ENCODE results near the gene PIK3R4. TPM values are rescaled to one million over a fixed set of nuclear protein-coding genes. Genes with fewer than 3 reads are reported as not detected.

PIK3R4 gene
- total RNA-seq, 2 donors from 2014 or later = 26.1 to 27.9 TPM

DNA sequence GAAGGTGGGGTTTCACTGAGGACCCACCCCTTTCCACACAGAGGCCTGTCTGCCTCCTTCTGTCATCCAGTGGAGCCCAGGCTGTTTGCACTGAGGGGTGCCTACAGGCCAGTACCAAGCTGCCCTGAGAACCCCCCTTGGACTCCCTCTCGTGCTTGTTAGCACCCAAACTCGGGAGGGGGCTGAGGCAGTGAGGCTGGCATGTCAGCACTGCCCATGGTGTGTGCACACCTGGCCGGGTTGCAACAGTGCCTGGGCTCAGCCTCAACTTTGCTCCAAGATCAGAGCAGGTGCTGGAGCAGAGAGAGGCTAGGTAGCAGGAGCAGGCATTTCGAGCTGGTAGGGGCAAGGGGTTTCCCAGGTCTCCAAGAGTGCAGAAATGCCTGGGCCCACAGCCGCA is 90.0 kb downstream of the PIK3R4 start:
- intact Hi-C loops (cut with DNase I) = no loop called here
- no peak for DNase-seq (ENCODE audit: low spot score)

- no peak for DNase-seq (ENCODE audit: low spot score)
- intact Hi-C loops (cut with DNase I) = no loop called here
Observed at GRCh38 chr3:130654921-130655320, 91.7 kb downstream of the PIK3R4 start.

DNA sequence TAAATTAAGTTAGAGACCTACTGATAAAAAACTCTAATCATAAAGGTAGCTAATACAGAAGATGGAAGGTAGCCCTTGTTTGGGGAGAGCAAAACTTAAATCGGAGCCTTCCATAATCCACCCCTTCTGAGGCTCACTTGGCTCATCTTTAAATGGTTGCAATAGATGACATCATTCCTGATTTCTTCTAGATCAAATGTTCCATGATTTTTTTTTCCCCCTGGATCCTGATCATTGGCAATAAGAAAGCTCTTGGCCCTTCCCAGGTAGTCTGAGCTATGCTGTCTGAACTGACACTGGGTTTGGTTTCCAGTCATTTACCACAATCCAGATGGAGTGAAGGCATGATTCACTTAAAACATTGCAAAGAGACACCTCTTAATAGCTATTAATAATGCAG is 92.5 kb downstream of the PIK3R4 start:
- DNase-seq (ENCODE audit: low spot score) = no peak
- intact Hi-C loops (cut with DNase I) = no loop called here

DNA sequence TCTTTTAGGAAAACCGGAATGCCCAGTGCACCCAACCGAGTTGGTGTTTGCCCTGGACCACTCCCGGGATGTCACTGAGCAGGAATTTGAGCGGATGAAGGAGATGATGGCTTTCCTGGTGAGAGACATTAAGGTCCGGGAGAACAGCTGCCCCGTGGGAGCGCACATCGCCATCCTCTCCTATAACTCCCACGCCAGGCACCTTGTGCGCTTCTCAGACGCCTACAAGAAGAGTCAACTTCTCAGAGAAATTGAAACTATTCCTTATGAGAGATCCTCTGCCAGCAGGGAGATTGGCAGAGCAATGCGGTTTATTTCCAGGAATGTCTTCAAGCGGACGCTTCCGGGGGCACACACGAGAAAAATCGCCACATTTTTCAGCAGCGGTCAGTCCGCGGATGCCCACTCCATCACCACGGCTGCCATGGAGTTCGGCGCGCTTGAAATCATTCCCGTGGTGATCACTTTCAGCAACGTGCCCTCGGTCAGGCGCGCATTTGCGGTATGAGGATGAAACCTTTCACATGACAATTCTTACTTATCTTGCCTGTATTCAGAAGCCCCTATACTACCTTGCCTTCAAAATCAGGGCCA is 97.5 kb downstream of the PIK3R4 start:
- DNase-seq (ENCODE audit: low spot score) = no peak
- intact Hi-C loops (cut with DNase I) = no loop called here

GRCh38 chr3:130648293-130648692 is 98.3 kb downstream of the PIK3R4 start:
- intact Hi-C loops (cut with DNase I) = no loop called here
- DNase-seq (ENCODE audit: low spot score) = no peak

GRCh38 chr3:130645261-130645660 is 101.4 kb downstream of the PIK3R4 start:
- intact Hi-C loops (cut with DNase I) = no loop called here
- no peak for DNase-seq (ENCODE audit: low spot score)

GRCh38 chr3:130644628-130645253 is 101.9 kb downstream of the PIK3R4 start:
- DNase-seq (ENCODE audit: low spot score) = no peak
- intact Hi-C loops (cut with DNase I) = no loop called here

- no peak for DNase-seq (ENCODE audit: low spot score)
- intact Hi-C loops (cut with DNase I) = no loop called here
Observed at GRCh38 chr3:130640027-130640426, 106.6 kb downstream of the PIK3R4 start.

DNA sequence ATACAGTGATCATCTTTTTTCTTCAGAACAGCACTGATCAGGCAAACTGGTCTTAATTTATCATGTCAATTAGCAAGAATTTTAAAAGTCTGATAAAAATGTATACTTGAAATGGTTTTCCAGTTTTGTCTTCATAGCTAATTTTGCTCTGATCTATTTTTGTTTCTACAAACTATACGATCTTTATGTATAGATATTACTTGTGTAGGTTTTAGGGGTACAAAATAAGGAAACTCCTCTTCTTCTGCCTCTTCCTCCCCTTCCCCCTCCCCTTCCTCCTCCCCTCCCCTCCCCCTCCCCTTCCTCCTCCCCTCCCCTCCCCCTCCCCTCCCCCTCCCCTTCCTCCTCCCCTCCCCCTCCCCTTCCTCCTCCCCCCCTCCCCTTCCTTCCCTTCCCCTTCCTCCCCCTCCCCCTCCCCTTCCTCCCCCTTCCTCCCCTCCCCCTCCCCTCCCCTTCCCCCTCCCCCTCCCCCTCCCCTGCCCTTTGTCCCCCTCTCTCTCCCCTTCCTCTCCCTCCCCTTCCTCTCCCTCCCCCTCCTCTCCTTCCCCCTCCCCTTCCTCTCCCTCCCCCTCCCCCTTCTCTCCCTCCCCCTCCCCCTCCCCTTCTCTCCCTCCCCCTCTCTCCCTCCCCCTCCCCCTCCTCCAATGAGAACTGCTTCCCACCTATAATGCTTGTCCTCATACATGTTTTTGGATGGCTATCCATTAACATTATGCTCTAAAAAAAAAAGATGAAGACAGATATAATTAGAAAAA is 110.0 kb downstream of the PIK3R4 start:
- no peak for DNase-seq (ENCODE audit: low spot score)
- intact Hi-C loops (cut with DNase I) = no loop called here

DNA sequence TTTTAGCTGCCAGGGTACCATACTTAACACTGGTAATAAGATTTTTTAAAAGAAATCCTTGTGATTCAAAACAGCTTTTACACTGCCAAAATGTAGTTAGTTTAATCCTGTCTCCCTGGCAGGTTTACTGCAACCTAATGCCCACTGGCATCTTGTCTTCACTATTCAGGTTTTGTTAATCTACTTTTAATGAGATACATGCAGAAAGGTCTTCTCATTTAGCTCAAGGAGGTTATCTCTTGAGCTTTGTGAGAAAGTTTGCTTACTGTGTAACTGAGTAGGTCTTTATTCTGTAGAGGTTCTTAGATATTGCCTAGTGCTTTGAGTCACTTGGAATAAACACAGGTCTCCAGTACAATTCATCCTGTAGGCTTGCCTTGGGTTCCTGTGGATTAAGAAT is 110.7 kb downstream of the PIK3R4 start:
- no peak for DNase-seq (ENCODE audit: low spot score)
- intact Hi-C loops (cut with DNase I) = no loop called here

DNA sequence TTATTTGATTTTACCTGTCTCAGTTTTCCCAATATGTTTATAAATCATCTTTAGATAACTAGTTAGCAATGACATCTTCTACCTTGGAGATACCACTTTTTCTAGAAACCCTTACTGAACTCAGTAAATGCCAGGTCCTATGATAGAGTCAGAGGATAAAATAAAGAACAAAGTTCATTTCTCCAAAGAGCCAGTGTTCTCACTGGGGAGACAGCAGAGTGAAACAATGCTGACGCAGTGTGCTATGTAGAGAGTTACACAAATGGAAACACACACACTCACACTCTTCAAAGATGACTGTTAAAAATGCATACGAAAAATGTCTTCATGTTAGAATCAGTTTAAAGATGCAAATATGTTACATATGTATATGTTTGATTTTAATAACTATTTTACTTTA is 111.3 kb downstream of the PIK3R4 start:
- intact Hi-C loops (cut with DNase I) = no loop called here
- DNase-seq (ENCODE audit: low spot score) = no peak

Other genes with a start within 250 kb of the PIK3R4 start
- 1 to 10 TPM in 1 of 2 donors, under 1 TPM in 1; 0.81 to 1.2 TPM for gene COL6A6, start 229.7 kb downstream of the PIK3R4 start, total RNA-seq
- gene ATP2C1, start 147.3 kb upstream of the PIK3R4 start, total RNA-seq = 10 to 100 TPM; 46.5 to 47.1 TPM